Limb (tissue), 2 donors: ENCODE results near the gene KRT33B.
"Not testable (repeated sequence)": the region's sequence is repeated elsewhere in the genome, so short reads cannot be mapped to it uniquely, and the experiment has no call there.

ENCODE experiments used
- DNase-seq, 2 donors: peaks; one replicate each; pipeline ENCODE4 v3.0.0-alpha.2; 2016; ENCODE audit errors: extremely low spot score in 2 of 2

Gene KRT33B

DNA sequence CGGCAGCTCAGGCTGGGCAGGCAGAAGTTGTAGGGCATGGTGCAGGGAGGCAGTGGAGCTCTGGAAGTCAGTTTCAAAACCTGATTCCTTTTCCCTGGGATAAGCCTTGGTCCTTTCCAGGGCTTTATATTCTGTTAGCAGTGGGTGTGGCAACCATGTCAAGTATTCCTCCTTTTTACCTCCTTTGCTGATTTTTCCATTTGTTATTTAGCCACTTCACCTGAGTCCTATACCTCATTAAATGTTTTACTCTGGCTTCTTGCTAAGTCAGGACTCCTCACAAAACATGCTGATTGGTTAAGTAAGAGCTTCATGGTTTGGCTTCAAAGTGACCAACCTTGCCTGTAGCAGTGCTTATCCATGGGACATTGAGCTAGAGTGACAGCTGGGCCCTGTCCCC is at the start of gene KRT33B:
KRT33B (minus strand) TSS at position 101 of the 400 bp plus-strand sequence; CDS start at position 38, 63 bp downstream.
- no peak for DNase-seq

DNA sequence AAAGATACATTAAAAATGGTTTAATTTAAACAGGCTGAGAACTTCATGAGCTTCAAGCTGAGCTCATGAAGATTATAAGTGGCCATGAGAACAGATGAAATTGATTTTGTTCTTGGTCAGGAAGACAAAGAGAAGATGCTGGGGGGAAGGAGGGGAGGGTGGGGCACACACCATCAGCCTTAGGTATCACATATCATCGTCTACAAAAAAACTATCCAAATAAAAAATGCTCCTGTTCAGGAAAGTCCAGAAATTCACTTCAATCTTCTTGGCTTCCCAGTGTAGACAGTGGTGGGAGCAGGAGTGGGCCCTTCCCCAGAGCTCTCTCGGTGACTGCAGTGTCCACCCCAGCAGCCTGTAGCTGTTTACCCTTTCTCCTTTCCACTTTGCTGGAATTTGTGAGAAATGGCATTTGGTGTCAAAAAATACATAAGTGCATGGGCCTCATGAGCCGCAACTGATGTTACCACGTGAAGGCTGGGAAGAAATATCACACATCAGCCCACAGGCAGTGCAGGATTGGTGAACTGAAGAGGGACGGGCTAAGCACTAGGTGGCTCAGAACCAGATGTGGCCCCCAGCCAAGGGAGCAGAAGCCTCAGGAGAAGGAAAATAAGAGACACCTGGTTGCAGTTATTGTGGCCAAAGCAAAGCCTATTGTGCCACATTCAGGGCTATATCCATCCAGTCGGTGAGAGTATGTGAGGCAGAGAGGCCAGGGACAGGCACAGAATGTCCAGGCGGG is 48.7 kb upstream of the KRT33B start:
- no peak for DNase-seq

DNA sequence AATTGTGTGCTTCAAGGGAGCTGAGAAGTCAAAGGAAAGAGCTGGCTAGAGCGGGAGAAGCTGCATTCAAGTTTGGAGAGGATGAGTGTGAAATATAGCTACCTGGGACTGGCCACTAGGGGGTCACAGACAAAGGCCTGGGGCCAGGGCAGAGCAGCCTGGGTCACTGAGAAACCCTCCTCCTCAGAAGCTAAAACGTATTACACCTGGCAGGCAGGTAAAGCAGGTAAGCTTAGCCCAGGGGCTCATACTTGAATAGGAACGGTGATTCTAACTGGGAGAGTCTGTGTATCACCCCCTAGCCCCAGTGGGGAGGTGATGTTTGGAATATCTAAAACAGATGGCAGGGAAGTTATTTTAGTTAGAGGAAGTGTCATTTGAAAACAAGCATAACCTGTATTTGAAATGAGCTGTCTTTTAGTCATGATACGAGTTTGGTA is 48.0 kb upstream of the KRT33B start:
- no peak for DNase-seq

DNA sequence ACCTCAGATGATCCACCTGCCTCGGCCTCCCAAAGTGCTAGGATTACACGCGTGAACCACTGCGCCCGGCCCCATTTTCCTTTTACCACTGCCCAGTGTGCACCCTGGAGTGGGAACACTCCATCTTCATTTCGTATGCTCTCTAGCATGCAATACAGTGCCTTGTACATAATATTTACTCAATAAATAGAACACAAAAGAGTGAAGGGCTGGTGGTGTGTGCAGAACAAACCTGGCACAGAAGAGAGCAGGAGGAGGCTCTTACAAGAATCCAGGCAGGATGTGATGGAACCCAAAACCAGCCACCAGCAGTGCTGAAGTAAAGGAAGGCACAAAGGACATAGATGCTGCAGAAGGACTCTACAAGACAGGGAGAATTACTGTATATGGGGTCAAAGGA is 47.5 kb upstream of the KRT33B start:
- DNase-seq: no peak

DNA sequence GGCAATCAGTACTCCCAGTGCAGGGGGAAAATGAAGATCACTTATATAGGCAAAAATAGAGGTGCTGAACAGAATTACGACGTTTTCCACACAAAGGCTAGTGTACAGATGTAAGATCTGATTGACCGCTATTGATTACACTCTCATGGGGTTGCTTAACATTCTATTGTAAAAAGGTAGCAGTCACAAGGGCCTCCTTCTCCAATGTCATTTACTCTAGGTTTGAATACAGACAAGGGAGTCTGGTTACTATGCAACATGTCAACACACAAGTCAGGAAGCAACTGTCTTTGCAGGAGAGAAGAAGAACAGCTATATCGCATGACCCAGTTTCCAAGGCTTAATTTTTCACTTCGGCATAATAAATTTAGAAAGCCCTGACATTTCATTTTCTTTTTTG is 46.9 kb upstream of the KRT33B start:
- no peak for DNase-seq

DNA sequence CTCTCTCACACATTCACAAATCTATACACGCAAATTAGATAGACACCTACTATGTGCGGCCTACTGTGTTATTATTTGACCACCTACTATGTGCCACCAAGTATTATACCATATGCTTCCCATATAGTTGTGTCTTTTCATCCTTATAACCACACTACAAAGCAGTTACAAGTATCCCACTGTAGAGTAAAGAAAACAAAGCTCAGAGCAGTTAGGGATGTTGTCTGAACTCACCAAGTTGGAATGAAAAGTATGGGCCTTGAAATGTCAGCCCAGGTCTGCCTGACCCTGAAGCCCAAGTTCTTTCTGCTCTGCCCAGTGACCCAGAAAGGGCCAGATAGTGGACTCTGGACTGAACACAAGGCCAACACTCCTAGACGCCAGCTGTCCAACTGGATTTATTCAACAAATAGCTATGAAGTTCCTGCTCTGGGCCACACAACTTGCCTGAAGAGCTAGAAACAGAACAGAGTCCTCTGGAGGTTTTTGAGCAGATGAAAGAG is 46.3 kb upstream of the KRT33B start:
- no peak for DNase-seq

DNA sequence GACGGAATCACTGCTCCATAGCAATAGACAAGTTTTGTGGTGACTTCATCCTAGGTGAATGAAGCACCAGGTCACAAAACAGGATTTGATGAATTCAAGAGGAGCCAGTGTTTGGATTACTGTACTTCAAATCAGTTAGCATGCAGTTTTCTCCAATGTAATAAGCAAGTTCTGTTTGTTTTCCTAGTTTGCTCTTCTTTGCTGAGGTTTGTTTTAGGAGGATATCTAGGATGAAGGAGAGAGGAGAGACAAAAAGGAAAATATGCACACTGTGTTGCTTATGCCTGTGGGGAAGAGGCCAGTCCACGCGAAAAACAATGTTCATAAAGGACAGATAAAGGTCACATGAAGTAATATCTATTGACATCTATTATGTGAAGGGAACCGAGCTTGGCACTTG is 45.8 kb upstream of the KRT33B start:
- DNase-seq: no peak

DNA sequence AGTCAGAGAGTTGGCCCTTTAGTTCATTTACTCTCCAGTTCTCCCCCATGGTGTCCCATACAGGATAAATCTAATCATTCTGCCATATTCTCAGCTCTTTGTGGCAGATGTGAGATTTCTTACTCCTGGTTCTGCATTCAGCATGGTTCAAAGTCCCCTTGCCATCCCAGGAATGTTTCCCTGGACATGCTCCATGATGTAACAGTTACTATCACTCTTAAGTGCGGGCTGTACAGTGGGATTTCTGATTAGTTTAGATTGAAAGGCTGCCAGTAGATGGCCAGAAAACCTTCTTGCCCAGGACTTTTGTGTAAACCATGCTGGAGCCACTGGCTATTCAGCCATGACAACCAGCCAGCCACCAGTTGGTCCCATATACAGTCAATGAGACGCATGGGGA is 44.4 kb upstream of the KRT33B start:
- no peak for DNase-seq

DNA sequence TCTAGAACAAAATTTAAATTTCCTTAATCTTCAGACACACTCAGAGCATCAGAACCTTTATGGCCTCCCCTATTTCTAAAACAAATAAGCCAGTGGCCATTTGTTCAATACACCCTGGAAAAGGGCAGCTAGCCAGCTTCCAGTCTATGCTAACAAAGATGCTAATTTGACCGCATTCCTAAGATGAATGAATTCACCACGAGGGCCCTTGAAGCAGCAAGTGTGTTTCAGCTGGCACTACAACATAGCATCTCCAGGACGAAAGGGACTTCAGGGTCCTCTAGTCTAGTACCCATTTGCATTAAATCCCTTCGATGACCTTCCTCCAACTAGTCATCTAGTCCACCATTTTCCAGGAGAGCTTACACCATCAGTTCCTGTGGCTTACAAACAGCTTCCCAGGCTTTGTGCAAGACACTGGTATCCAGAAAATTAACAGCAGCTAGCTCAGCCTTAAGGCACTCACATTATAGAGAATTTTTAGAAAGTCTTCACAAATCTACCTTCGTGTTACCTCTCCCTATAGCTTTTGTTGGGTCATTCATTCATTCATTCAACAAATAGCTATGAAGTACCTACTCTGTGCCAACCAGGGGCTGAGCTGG is 43.8 kb upstream of the KRT33B start:
- DNase-seq: no peak

DNA sequence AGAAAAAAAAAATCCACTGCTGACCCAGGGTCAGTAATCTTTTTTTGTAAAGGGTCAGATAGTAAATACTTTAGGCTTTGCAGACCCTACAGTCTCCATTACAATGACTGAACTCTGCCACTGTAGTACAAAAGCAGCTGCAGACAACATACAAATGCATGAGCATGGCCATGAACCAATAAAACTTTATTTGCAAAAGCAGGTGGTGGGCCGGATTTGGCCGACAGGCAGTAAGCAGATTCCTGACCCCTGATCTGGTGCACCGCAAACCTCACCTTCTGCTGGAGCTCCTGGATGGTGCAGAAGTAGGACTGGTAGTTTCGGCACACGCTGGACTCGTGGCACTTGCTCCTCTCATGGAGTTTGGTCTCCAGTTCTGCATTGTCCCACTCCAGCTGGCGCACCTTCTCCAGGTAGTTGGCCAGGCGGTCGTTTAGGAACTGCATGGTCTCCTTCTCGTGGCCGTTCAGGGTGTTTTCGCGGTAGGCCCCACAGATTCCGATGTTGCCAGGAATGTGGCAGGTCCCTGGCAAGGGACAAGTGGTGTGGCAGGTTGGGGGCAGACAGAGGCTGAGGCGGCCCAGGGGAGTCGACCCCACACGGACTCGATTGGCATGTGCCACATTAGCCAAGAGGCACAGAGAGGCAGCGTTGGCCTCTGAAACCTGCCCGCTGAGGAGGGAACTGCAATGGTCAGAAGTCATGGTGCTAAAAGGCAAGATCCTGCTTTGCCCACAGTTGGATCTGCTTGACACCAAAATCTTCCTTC is 41.6 kb upstream of the KRT33B start:
- DNase-seq: no peak

DNA sequence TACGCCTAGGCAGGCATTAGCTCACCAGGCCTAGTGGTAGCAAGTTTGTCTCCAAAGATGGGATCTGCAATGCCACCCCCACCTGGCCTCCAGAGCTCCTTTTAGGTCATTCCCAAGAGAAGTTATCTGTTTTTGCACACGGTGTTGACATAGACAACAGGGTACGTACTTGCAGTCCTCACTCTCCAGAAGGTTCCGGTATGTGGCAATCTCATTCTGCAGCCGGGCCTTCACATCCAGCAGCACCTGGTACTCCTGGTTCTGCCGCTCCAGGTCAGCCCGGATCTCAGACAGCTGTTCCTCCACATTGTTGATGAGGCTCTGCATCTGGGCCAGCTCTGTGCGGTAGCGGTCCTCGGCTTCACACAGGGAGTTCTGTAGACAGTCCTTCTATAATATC is 37.6 kb upstream of the KRT33B start:
- DNase-seq: no peak

DNA sequence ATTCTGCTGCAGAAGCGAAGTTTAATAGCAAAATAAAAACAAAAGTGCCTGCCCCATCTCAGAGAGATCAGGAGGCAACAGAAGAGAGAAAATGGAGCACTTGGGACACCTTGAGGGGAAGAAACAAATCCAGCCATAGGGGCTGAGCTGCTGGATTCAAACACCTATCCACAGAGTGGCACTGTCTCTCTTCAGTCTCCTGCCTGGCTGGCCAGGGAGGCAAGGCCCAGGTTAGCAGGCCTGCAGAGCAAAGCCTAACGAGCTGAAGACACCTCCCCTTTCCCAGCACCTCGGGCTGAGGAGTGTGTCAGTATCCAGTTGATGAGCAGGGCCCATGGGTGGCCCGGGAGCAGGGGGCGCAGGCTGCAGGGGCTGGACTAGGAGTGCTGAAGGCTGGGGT is 36.6 kb upstream of the KRT33B start:
- DNase-seq: no peak

DNA sequence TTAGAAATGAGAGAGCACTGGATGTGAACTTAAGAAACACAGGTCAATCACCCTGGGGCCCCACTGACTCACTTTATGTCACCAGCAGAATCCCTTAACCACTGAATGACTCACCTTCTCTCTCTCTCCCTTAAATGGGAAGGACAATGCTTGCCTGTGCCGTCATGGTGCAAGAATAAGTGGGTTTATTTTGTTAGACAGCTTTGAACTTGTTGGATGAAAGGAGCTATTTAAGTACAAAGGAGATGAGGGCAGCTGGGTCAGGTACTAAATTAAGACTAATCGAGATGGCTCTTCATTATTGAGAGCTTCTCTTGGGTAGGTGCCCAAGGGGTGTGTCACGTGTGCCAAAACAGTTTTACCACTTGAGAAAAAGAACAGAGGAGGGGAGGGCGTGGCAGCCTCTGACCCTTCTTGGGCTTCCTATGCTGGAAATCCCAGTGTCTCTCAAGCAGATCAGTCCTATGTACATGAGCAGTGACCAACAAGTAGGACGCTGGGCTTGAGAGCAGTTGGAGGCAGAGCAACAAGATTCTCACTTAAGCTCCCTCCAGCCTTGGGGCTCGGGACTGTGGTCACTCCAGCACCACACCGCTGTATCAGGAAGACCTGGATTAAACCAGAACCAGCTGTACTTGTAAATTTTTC is 34.5 kb upstream of the KRT33B start:
- DNase-seq: no peak

DNA sequence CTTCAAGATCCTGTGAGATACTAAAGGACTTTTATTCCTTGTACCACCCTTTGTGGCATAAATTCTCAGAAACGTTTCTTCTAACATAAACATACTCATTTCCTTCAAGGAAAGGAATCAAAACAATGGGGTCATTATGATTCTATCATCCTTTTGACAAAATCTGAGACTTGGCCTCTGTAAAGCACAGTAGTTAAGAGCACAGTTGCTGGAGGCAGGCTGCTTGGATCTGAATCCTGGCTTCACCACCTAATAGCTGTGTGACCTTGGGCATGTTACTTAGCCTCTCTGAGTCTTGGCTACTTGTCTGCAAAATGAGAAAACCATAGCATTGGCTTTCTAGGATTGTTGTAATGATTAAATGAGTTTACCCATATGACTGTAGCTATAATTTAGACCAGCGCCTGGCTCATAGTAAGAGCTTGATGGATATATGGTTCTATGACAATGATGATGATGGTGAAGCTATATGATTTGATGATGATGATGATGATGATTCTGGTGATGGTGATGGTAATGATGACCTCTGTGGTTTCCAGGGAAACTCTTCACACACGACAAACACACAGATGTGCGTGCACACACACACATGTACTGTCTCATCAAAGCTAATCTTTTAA is 33.9 kb upstream of the KRT33B start:
- no peak for DNase-seq

DNA sequence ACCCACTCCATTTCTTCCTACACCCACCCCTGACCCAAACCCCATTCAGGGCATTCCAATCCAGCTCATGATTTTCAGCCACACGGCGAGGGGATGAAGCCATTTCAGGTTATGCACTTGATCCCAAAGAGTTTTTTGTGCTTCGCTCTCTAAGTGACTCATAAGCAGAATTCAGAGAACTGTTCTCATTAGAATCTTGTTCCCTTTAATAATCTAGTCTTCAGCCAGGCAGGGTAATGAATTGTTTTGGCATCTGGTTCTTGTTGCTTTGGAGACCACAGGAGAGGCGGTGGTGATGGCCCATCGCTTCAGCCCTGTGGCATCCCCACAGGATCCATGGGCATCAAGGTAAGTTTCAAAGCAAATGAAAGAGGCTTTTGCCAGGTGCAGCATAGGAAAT is 32.5 kb upstream of the KRT33B start:
- DNase-seq: no peak

DNA sequence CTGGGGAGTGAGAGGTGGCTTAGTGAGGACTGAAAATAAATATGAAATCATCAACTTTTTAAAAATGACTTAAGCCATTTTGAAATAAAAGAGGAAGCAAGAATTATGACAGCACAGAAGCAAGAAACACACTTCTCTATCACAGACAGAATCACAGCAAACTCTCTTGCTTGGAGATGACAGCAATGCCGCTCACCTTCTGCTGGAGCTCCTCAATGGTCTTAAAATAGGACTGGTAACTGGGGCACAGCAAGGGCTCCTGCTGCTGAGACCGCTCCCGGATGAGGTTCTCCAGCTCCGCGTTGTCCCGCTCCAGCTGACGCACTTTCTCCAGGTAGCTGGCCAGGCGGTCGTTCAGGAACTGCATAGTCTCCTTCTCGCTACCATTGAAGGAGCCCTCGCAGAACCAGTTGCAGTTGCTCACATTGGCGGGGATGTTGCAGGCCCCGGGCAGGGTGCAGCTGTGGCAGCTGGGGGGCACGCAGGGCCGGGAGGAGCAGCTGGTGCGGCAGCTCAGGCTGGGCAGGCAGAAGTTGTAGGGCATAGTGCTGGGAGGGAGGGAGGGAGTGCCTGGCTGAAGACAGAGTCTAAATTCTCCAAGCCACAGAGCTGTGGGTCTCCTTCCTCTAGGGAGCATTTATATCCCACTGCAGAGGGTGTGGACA is 27.5 kb upstream of the KRT33B start, which contains the start of gene KRT31:
KRT31 (minus strand) TSS at position 613 of the 665 bp plus-strand sequence; CDS start at position 544, 69 bp downstream.
- no peak for DNase-seq

DNA sequence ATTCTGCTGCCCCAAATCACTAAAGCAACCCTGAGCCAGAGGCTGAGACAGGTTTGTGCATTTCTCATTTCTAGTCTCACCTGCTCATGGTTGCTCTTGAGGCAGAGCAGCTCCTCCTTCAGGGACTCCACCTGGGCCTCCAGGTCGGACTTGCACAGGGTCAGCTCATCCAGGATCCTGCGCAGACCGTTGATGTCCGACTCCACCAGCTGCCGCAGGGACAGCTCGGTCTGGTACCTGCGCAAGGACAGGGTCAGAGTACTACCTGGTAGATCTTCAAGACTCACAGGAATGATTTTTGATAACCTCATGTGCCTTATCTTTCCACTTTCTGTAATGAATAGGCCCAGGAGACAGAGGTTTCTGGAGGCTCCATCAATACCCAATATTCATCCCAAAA is 26.7 kb upstream of the KRT33B start:
- no peak for DNase-seq

DNA sequence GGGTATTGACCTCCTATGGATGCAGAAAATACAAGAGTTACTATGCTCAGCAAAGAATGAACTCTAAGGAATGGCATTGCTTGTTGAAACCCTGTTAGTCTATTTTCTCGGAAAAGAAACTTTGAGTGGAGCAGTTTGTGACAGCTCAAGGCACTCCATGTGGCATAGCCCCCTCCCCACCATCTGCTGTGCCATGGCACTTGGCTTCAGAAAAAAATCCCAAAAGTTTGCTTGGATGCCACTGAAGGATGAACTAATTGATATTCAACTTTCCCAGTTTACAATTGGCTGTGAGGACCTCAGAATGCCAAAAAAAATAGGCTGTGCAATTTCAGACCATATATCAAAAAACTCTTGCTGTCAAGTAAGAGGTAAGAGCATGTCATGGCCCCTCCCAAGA is 26.0 kb upstream of the KRT33B start:
- DNase-seq: no peak

DNA sequence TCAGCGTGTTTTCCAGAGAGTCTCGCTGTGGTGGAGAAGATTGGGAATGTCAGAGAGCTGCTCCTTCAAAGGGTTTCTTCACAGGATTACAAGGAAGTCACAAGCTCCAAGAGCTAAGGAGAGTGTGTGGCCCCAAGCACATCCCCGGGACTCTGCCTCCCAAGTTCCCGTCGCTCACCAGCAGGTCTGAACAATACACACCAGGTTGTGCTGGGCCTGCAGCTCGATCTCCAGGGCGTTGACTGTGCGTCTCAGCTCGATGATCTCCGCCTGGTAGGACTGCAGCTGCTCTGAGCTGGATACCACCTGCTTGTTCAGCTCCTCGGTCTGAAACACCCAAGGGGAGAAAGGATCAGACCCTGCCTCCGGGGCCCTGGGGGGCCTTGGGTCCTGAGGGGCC is 25.4 kb upstream of the KRT33B start:
- not testable (repeated sequence) for DNase-seq

DNA sequence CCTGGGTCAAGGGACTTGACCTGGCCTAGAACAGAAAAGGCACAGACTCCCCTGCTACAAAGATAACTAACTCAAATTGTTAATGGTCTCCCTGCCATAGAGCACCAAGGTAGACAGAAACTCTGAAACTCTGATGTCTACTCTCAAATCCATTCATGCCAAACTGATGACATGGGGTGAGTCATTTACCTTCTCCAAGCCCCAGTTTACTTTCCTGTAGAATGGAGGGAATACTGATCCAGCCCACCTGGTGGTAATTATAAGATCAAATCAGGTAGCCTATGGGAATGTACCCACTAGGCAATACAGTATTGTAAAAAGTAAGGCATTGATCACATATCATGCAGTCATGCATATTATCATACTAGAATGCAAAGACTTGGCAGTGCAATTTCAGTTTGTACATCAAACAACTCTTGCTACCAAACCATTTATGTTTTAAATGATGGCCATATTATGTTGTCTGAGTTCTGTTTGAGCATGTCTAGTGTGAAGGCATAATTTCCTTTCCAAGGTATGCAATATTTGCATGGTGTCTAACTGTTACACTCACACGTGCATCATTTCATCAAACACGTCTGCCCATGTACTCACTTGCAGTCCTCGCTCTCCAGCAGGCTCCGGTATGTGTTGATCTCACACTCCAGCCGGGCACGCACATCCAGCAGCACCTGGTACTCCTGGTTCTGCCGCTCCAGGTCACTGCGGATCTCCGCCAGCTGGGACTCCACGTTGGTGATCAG is 24.8 kb upstream of the KRT33B start:
- no peak for DNase-seq
